ENCODE data around the gene YES1. TPM values are rescaled to one million over a fixed set of nuclear protein-coding genes. Genes with fewer than 3 reads are reported as not detected.

The YES1 gene
- total and polyA plus RNA-seq, 3 donors from 2014 or later = 31.8 to 228 (median 193) TPM

DNA sequence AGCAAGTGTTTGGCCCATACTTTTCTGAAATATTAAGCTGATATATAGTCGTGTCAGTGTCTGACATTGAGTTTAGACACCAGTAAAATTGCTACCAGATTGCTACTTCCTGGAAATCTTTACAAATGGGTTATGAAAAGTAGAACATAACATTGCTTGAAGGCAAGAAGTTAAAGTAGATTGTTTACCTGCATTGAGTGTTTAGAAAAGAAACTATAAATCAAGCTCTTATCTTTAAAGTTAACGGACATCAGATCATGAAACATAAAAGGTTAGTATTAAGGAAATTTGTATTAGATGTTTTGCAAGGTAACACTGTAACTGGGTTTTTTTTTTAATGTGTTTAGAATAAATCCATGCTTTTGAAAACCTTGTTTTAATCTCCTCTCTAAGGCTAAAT is 4.8 kb upstream of the YES1 start:
- no peaks in the 10 kb centered on the region for H3K27me3 ChIP-seq
- no peaks in the 10 kb centered on the region for H3K36me3 ChIP-seq (ENCODE audit: low read depth, missing control alignments)
- H3K4me3 ChIP-seq = no peak overlapping the region
- WGBS, 2 donors = 58 to 60% methylated on average over 2 of the region's 2 CpGs
- intact Hi-C loops (cut with DNase I; ENCODE audit: low total_unique reads) = no loop called here
- TF ChIP-seq POLR2A (IDR thresholded peaks at IDR 0.05) = no peak
- TF ChIP-seq, protein P1, sequence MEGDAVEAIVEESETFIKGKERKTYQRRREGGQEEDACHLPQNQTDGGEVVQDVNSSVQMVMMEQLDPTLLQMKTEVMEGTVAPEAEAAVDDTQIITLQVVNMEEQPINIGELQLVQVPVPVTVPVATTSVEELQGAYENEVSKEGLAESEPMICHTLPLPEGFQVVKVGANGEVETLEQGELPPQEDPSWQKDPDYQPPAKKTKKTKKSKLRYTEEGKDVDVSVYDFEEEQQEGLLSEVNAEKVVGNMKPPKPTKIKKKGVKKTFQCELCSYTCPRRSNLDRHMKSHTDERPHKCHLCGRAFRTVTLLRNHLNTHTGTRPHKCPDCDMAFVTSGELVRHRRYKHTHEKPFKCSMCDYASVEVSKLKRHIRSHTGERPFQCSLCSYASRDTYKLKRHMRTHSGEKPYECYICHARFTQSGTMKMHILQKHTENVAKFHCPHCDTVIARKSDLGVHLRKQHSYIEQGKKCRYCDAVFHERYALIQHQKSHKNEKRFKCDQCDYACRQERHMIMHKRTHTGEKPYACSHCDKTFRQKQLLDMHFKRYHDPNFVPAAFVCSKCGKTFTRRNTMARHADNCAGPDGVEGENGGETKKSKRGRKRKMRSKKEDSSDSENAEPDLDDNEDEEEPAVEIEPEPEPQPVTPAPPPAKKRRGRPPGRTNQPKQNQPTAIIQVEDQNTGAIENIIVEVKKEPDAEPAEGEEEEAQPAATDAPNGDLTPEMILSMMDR (IDR thresholded peaks at IDR 0.05) = no peak
- H3K27ac ChIP-seq = no peak overlapping the region
- no peak for DNase-seq
- no peaks in the 10 kb centered on the region for H3K9me3 ChIP-seq
- no peaks in the 10 kb centered on the region for H3K4me1 ChIP-seq

GRCh38 chr18:816088-816653 is 4.1 kb upstream of the YES1 start:
- no peaks in the 10 kb centered on the region for H3K27me3 ChIP-seq
- H3K9me3 ChIP-seq = no peaks in the 10 kb centered on the region
- no peaks in the 10 kb centered on the region for H3K36me3 ChIP-seq (ENCODE audit: low read depth, missing control alignments)
- TF ChIP-seq, protein P1 (IDR thresholded peaks at IDR 0.05) = no peak
- TF ChIP-seq POLR2A (IDR thresholded peaks at IDR 0.05) = no peak
- no peaks in the 10 kb centered on the region for H3K4me1 ChIP-seq
- no peak overlapping the region for H3K4me3 ChIP-seq
- no peak for DNase-seq
- intact Hi-C loops (cut with DNase I; ENCODE audit: low total_unique reads) = no loop called here
- H3K27ac ChIP-seq = no peak overlapping the region
- WGBS, 2 donors = 92 to 95% methylated on average over 4 of the region's 4 CpGs

GRCh38 chr18:815353-815752 is 3.3 kb upstream of the YES1 start:
- no peaks in the 10 kb centered on the region for H3K27me3 ChIP-seq
- no peak overlapping the region for H3K27ac ChIP-seq
- DNase-seq = no peak
- no peak overlapping the region for H3K4me3 ChIP-seq
- TF ChIP-seq POLR2A (IDR thresholded peaks at IDR 0.05) = no peak
- TF ChIP-seq, protein P1 (IDR thresholded peaks at IDR 0.05) = no peak
- no peaks in the 10 kb centered on the region for H3K36me3 ChIP-seq (ENCODE audit: low read depth, missing control alignments)
- intact Hi-C loops (cut with DNase I; ENCODE audit: low total_unique reads) = no loop called here
- peaks cover 4% of the 10 kb centered on the region for H3K4me1 ChIP-seq
- WGBS, 2 donors = 75 to 76% methylated on average over 3 of the region's 3 CpGs
- H3K9me3 ChIP-seq = no peaks in the 10 kb centered on the region

DNA sequence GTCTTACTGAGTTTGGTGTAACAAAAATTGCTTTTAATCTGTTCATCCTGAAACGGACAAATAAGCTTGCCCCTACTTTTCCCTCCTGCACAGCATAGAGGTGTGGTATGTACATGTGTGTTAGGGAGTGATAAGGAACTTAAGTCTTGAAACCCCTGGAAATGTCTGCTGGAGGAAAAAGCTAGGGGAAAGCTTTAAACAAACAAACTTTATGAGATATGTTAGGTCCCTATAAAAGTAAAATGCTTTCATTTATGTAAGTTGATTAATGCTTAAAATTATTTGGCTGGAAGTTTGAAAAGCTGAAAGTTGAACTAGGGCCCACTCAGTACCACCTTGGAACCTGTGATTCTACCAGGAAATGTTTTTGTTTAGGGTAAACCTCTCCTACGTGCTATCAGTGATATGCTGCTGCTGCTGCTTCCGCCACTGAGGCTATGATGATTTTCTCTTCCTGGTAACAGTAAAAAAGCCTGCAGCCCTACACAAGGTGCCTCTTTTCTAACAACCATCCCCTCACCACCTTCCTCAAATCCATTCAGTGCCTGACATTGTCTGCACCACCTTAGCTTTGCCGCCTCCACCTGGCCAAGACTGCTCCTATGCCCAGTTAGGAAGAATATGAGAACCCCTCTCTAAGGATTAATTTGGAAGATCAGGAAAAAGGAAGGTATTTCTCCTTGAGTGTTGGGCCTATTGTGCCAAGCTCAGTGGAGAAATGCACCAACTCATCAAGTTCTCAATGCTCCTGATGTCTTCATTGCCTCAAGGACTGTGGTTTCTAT is 2.5 kb upstream of the YES1 start:
- intact Hi-C loops (cut with DNase I; ENCODE audit: low total_unique reads) = no loop called here
- Histone ChIP-seq H3K36me3 (ENCODE audit: low read depth, missing control alignments) (no peaks in the 10 kb centered on the region), H3K9me3 (no peaks in the 10 kb centered on the region), H3K27ac (no peak overlapping the region), H3K4me1 (peaks cover 11% of the 10 kb centered on the region), H3K27me3 (no peaks in the 10 kb centered on the region), H3K4me3 (no peak overlapping the region)
- 65 to 72% methylated on average over 4 of the region's 4 CpGs for WGBS, 2 donors
- no peak for DNase-seq
- TF ChIP-seq, protein P1 (IDR thresholded peaks at IDR 0.05) = no peak
- TF ChIP-seq POLR2A (IDR thresholded peaks at IDR 0.05) = no peak

Measured in testis (tissue), 3 donors.